HL-60 (cell line): ENCODE data around the gene CFAP43.

ENCODE experiments used
- CTCF ChIP-seq: IDR thresholded peaks from one replicate; pipeline ENCODE4 v1.5.1; 2011; ENCODE audit warnings: low read length, control low read depth, inconsistent platforms; ENCODE audit not compliant: insufficient read depth
- POLR2AphosphoS5 ChIP-seq: IDR thresholded peaks from 2 replicates; pipeline ENCODE4 v1.6.1; 2012; ENCODE audit warnings: low read depth

DNA sequence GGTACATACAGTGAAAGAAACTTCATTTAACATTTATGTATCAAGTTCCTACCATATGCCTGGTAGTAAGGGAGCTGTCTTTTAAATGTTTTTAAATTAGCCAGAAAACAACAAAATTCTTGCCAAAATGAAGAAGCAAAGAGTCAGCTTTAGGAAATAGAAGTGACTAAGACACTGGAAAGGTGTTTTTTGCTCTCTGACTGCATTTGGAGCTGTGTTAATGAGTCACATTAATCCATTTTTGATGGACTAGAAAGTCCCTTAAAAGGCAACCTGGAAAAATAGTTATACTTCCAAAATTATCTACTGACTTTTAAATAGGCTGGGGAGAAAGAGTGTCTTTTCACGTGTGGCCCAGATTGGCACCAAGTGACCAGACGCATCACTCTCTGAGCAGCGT lies 142.5 kb downstream of the CFAP43 start:
- TF ChIP-seq CTCF (no peak), POLR2AphosphoS5 (no peak)
